Kidney epithelial cell (primary cell): Measurements from ENCODE around the gene JAK1. TPM values are rescaled to one million over a fixed set of nuclear protein-coding genes. Genes with fewer than 3 reads are reported as not detected.

Source experiments
- DNase-seq: peaks from one replicate; pipeline ENCODE4 v3.0.0-alpha.2; 2010; ENCODE audit warnings: low read depth
- H3K27me3 ChIP-seq: 2 replicates; pipeline ENCODE4 v1.6.0; 2011; ENCODE audit warnings: low read length; ENCODE audit not compliant: control insufficient read depth, insufficient read depth
- H3K36me3 ChIP-seq: 2 replicates; pipeline ENCODE4 v1.5.1; 2011; ENCODE audit warnings: low read length; ENCODE audit not compliant: control insufficient read depth, insufficient read depth
- H3K4me3 ChIP-seq: 2 replicates; pipeline ENCODE4 v1.5.1; 2011; ENCODE audit warnings: low read depth, mild to moderate bottlenecking, control low read depth, low read length
- total RNA-seq: library from RNA; depleted of rRNA; stranded (reverse); fragments of >200 nt; gene quantifications from 2 replicates; pipeline ENCODE4 v1.2.3, GENCODE V29; 2015
- TF ChIP-seq, protein P1 (sequence below): IDR thresholded peaks from 2 replicates; pipeline ENCODE4 v1.5.1; 2011; ENCODE audit warnings: mild to moderate bottlenecking, moderate library complexity, low read length, control low read depth, inconsistent platforms; ENCODE audit not compliant: insufficient read depth, poor library complexity, severe bottlenecking

Gene JAK1
- total RNA-seq, 1 donor from 2014 or later: 138 TPM

DNA sequence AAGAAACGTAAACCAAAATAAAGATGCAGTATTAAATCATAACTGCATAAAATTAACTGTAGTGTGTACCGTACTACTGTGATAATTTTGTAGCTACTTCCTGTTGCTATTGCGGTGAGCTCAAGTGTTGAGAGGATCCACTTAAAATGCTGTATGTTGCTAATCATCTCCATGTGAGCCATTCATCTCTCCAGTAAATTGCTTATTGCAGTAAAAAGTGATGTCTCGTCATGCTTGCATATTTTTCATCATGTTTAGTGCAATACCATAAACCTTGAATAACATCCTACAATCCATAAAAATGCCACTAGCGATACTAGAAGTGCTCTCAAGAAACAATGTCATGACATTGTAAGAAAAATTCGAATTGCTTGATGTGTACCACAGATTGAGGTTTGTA is 155.2 kb downstream of the JAK1 start:
- TF ChIP-seq, protein P1, sequence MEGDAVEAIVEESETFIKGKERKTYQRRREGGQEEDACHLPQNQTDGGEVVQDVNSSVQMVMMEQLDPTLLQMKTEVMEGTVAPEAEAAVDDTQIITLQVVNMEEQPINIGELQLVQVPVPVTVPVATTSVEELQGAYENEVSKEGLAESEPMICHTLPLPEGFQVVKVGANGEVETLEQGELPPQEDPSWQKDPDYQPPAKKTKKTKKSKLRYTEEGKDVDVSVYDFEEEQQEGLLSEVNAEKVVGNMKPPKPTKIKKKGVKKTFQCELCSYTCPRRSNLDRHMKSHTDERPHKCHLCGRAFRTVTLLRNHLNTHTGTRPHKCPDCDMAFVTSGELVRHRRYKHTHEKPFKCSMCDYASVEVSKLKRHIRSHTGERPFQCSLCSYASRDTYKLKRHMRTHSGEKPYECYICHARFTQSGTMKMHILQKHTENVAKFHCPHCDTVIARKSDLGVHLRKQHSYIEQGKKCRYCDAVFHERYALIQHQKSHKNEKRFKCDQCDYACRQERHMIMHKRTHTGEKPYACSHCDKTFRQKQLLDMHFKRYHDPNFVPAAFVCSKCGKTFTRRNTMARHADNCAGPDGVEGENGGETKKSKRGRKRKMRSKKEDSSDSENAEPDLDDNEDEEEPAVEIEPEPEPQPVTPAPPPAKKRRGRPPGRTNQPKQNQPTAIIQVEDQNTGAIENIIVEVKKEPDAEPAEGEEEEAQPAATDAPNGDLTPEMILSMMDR: no peak

GRCh38 chr1:64810001-64810400 is 156.3 kb downstream of the JAK1 start:
- TF ChIP-seq, protein P1: no peak
- H3K27me3 ChIP-seq: no peaks in the 10 kb centered on the region
- H3K4me3 ChIP-seq: no peak overlapping the region
- DNase-seq: no peak
- no peaks in the 10 kb centered on the region for H3K36me3 ChIP-seq

More for the DNA sequence above, 155.2 kb downstream of the JAK1 start:
- DNase-seq: no peak
- H3K4me3 ChIP-seq: no peak overlapping the region
- no peaks in the 10 kb centered on the region for H3K36me3 ChIP-seq
- H3K27me3 ChIP-seq: no peaks in the 10 kb centered on the region

DNA sequence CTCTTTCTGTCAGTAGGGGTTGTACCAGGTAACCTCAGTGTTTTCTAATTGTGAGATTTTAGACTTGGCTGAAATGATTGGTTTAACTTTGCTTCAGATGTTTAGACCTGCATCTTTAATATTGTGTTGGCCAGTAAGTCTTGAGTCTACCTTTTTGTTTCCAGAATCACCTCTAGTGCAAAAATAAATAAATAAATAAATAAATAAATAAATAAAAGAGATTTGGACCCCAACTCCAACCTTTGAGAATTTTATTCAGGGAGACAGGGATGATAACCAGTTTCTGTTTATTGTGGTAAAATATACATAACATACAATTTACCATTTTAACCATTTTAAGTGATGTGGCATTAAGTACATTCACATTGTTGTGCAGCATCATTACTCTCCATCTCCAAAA is 157.0 kb downstream of the JAK1 start:
- TF ChIP-seq, protein P1: no peak

DNA sequence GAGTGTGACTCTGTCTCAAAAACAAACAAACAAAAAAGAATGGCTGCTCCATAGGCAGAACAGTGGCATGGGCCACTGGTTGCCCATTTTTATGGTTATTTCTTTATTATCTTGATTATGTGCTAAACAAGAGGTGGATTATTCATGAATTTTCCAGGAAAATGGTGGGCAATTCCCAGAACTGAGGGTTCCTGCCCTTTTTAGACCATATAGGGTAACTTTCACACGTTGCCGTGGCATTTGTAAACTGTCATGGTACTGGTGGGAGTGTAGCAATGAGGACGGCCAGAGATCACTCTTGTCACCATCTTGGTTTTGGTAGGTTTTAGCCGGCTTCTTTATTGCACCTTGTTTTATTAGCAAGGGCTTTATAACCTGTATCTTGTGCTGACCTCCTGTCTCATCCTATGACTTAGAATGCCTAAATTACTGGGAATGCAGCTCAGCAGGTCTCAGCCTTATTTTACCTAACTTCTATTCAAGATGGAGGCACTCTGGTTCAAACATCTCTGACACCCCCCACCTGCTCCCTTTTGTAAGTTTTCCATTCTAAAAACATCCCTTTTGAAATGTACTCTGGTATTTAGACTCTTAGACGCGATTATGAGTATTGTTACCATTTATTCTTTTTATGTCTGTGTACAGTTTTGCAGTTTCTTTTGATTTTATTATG is 164.4 kb downstream of the JAK1 start:
- DNase-seq: no peak
- H3K27me3 ChIP-seq: no peaks in the 10 kb centered on the region
- TF ChIP-seq, protein P1: no peak
- H3K4me3 ChIP-seq: no peak overlapping the region
- no peaks in the 10 kb centered on the region for H3K36me3 ChIP-seq

More for the DNA sequence above, 157.0 kb downstream of the JAK1 start:
- no peak for DNase-seq
- H3K27me3 ChIP-seq: no peaks in the 10 kb centered on the region
- H3K4me3 ChIP-seq: no peak overlapping the region
- no peaks in the 10 kb centered on the region for H3K36me3 ChIP-seq

DNA sequence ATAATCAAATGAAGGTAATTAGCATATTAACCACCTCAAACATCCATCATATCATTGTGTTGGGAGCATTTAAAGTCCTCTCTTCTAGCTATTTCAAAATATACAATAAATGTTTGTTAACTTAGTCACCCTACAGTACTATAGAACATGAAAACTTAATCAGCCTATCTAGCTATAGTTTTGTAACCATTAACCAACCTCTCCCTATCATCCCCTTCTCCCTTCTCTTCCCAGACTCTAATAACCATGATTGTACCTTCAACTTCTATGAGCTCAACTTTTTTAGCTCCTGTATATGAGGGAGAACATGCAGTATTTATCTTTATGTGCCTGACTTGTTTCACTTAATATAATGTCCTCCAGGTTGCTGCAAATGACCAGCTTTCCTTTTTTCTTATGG is 167.5 kb downstream of the JAK1 start:
- no peaks in the 10 kb centered on the region for H3K27me3 ChIP-seq
- H3K4me3 ChIP-seq: no peak overlapping the region
- no peak for DNase-seq
- TF ChIP-seq, protein P1: no peak
- no peaks in the 10 kb centered on the region for H3K36me3 ChIP-seq
